GM21717 (cell line): ENCODE data around the gene TBX21.

Source experiments
- ATAC-seq: cut with Tn5 transposase; IDR thresholded peaks from one replicate; pipeline ENCODE4 v1.9.1; 2021; ENCODE audit warnings: mild to moderate bottlenecking, moderate library complexity; ENCODE audit not compliant: unreplicated experiment

The TBX21 gene

GRCh38 chr17:47697906-47698711 is 34.9 kb upstream of the TBX21 start:
- ATAC-seq = no peak

- no peak for ATAC-seq
Measured at GRCh38 chr17:47698749-47699535, 34.1 kb upstream of the TBX21 start.

DNA sequence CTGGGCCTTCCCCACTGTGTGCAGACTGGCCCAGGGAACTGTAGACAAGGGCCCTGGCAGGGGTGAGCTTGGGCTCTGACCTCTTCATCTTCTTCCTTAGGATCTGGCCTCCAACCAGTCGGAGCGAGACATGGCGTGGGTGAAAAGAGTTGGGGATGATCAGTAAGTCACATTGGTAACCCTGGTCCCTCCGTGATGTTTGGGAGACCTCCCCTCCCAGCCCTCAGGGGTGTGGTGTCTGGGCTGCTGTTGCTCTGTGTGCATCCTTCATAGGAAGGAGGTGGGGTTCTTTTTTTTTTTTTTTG is 33.5 kb upstream of the TBX21 start:
- no peak for ATAC-seq

DNA sequence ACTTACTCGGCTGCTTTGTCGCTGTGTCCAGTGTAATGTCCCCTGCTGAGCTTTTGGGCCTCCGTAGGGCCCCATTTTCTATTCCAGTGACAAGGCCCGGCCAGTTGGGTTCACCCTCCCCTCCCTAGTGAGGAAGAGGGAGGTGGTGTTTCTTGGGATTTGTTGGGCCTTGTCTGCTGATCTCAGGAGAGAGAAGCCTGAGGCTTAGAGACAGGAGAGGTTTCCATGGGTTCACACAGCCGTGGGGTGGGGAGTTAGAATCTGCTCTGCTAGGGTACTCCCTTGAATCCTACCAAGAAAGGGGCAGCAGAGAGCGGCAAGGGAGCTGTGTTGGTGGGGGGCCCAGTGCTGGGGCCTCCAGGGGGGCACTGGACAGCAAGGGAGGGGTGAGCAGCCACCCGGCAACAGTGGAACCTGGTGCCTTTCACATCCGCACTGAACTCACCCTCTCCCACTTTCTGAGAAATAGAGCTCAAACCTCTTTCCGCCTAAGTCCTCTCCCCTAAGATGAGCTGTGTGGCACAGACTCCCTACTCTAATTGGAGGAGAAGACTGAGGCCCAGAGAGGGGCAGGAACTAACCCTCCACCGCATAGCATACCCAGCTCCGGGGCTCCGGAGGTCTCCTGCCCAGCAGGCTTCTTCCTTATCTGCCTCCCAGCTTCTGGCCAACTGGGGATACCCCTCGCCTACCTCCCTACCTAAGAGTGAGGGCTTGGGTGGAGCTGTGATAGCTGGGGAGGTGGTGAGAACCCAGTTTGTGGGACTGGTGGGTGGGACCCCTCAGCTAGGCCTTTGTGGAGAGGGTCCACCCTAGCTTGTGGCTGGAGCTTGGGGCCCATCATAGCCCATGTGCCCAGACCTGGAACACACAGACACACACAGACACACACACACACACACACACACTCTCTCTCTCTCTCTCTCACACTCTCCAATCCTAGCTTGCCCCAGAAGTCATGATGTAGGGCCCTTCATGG is 32.3 kb upstream of the TBX21 start:
- ATAC-seq = no peak

GRCh38 chr17:47701608-47702007 is 31.4 kb upstream of the TBX21 start:
- ATAC-seq = no peak

GRCh38 chr17:47702391-47702995 is 30.5 kb upstream of the TBX21 start:
- no peak for ATAC-seq

DNA sequence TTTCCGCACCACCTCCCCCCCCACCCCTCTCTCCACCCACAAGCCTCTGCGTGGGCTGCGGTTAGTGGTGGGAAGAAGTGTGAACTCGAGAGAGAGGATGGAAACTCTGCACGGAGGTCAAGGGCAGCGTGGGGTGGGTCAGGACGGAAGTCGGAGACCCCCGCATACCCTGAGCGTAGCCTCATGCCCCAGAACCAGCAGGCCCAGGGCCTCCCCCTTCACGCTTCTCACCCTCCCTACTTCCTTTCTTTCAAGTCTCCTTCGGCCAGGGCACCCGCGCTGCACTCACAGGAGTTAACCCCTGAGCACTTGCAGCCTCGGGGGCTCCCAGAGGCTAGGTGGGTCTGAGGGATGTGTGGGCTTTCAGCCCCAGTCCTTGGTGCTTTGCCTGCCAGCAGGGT is 29.8 kb upstream of the TBX21 start:
- no peak for ATAC-seq

- ATAC-seq = no peak
Measured at GRCh38 chr17:47703671-47704070, 29.4 kb upstream of the TBX21 start.

DNA sequence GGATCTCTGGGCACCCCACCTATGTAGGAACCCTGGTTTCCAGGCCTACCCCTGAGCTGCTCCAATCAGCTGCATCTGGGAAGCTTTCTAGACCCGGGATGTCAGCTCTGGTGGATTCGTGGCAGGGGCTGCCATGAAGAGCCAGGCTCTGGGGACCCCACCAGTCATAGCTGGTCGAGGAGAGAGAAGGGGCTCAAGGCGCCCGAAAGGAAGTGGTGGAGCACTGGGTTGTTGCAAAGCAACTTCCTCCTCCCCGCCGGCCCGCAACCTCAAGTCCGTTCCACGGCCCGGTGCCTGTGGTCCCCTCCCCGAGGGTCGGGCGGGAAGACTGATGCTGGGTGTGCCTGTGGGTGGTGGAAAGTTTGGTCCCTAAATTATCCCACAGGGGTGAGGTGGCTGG is 28.9 kb upstream of the TBX21 start:
- no peak for ATAC-seq

DNA sequence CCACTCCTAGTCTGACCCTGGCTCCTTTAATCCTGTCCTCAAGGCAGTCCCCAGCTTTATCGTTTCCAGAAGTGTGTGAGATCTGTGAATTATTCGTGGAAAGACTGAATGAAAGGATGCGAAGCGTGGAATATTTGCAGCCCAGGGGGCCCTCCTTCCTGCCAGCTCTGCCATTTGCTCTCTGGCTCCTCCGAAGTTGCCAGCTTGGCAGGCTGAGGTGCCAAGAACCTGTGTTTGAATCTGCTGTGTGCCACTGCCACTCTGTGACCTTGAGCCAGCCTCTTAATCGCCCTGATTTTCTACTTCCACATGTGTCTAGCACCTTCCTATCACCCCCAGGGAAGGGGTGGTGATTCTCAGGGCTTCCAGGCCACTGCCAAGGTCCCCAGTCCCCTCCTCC is 28.3 kb upstream of the TBX21 start:
- ATAC-seq = no peak

GRCh38 chr17:47705536-47706530 is 27.2 kb upstream of the TBX21 start:
- ATAC-seq = no peak

DNA sequence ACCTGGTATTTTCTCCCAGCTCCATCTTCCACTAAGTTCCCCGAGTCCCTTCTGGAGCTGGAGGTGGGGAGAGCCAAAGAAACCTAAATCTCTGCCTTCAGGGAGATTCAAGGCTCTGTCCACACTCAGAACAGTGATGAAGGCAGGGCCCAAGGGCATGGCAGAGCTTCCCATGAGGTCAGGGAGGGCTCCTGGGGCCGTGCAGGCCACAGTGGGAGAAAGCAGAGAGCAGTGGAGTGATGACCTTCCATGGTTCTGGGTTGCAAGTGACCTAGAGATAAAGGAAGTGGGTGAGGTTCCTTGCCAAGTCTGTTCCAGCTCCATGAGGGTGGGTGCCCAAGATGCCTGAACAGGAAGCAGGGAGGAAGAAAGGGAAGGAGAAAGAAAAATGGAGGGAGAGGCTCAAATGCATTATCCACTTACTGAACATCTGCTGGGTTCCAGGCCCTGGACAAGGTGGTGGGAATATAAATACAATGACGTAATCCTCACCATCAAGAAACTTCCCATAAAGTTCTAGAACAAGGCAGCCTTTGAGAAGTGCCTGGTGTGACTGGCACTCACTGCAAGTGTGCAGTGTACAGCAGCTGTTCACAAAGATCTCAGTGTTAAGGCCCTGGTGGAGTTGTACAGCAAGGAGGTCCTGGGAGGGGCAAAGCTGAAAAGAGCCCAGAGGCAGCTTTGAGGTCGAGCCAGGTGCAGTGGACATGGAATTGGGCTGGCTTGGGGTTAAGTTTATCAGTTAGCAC is 25.8 kb upstream of the TBX21 start:
- ATAC-seq = no peak

DNA sequence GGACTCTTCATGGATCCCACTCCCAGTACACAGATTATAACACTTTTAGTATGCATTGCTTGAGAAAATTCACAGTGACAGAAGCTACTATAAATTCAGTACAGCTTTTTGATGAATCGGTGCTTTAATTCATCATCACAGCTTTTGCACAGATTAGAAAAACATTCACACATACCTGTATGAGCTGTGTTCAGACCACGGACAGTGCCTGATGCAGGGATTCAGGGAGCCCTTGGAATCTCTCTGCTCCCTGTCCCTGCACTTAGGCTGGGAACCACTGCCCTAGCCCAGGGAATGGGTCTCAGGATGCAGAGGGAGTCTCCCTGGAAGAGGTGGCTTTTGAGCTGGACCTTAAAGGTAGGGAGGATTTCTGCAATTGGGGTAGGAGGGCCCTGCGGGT is 25.2 kb upstream of the TBX21 start:
- ATAC-seq = no peak

DNA sequence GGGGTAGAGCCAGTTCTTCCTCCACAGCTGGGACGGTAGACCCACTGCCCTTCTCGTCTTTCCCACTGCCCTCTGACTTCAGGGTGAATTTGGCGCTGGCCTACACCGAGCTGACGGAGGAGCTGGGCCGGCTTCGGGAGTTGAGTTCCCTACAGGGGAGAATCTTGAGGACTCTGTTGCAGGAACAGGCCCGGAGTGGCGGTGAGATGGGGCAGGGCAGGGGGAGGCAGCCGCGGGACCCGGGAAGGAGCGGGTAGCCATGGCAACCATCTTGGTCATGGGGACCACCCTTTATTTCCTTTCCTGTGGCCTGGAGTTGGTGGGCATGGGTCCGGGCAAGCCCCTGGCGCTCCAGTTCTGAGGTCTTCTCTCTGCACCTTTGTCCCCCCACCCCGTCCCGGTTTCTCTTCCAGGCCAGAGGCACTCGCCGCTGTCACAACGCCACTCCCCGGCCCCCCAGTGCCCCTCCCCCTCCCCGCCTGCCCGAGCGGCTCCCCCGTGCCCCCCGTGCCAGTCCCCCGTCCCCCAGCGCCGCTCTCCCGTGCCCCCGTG is 24.6 kb upstream of the TBX21 start:
- no peak for ATAC-seq

- ATAC-seq = no peak
Measured at GRCh38 chr17:47708864-47709541, 24.0 kb upstream of the TBX21 start.

DNA sequence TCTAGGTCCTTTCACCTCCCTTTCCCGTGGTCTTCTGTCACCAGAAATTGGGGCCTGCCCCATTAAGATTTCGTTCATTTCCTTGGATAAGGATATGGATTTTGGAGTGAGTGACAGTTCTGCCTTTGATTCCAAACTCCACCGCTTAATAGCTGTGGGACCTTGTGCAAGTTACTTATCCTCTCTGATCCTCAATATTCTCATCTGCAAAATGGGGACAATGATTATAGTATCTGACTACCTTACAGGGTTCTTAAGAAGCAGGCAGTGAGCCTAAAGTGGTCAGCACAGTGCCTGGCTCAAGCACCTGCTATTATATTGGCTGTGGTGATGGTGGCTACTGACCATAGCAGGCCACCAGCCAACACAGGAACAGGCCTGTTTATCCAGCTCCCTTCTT is 23.4 kb upstream of the TBX21 start:
- no peak for ATAC-seq

DNA sequence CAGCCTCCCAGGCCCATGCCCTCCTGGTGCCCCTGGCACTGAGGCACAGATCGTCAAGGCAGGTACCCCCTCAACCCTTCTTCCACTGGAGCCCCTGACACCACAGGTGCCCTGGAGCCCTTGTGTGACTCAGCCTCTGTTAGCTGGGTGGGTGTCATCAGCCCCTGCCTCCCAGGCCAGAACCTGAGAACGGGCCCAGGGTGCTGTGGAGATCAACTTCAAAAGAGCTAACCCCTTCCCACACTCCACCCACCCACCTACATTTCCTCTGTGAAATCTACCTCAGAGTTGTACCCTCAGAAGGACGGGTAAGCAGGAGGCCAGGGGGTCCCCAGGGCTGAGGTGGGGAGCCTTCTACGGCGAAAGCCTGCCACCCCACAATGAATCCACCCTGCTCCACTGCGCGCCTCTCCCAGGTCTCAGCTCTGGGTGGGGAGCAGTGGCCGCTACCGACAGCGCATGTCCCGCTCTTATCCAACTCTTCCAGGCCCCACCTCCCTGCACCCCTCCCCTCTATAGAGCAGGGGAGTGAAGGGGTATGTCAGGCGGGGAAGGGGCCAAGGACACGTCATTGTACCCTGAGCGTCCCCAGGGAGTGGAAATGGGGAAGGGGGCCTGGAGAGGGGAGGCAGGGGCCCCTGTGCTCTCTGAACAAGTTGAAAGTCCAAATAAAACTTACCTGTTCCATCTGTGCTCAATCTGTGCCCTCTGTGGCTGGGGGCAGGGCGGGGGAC is 21.5 kb upstream of the TBX21 start:
- ATAC-seq = no peak
